ENCODE results near the gene AKAP14. TPM values are rescaled to one million over a fixed set of nuclear protein-coding genes. Genes with fewer than 3 reads are reported as not detected.
"Not testable (repeated sequence)": the region's sequence is repeated elsewhere in the genome, so short reads cannot be mapped to it uniquely, and the experiment has no call there.

AKAP14 gene
- not detected for total RNA-seq (ENCODE audit: insufficient read depth, low replicate concordance)

DNA sequence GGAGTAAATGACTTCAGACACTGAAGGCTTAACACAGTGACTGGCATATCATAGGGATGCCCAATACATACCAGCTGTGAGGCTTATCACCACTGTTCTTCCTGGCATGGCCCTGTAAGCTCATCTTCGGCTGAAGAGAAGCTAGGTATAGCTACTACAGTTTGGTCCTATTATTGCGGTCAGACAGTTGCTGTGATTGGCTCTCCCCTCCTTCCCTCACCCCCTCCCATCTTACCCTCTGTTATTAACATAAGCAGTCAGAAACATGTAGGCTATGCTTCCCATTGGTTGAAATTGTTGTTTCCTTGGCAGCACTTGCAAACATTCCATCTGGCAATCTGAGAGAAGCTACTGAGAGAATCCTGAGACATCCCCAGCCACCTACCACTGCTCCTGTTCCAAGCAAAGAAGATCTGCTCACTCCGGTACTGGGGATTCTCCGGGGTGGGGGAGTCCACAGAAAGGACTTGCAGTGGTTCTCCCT lies at the start of gene AKAP14:
TSS of gene AKAP14 (plus strand) at position 51 of the 484 bp plus-strand sequence. CDS start 7,331 bp downstream, outside the sequence.
- DNase-seq (ENCODE audit: low spot score), result no peak

DNA sequence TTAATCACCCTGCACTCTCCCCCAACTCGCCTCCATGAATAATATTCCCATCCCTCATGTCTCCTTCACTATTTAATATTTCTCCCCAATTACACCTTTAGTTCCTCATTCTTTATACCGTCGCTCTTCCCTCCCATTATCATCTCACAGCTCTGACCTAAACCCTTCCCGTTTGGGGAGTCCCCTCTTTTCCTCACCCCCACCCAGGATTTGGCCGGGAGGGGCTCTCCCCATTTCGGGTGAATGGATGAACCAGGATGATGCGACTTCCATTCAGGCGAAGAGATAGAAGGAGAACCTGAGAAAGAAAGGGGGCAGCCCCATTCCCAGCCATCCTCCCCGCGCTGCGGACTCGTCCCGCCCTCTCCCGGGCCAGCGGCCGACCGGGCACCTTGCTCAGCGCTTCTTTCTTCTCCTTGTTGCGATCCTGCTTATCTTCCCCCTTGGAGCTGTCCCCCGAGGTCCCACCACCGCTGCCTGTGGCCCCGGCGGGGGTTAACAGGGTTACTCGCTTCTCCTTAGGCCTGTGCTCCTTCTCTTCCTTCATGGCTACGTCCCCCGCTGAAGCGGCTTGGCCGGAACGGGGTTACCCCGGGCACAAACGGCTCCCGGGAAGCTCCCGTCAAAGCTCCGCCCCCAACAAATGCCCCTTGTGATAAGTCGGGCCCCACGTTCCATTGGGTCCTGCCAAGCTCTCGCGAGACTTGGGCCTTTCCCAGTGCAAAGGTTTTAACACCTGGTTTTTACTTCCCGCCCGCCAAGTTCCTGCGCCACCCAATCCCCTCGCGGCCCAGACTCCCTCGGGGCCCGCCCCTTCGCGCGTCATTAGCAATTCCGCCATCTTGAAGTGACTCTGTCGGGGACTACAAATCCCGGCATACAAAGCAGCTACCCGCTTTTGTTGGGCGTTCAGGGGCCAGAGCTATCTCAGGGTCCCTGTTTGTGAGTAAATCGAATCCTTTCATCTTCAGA lies 43.0 kb upstream of the AKAP14 start, which contains the start of gene UPF3B:
TSS of gene UPF3B (minus strand) at position 582 of the 972 bp plus-strand sequence. CDS start at position 547, 35 bp downstream.
- DNase-seq (ENCODE audit: low spot score), result peak; percentile 98

DNA sequence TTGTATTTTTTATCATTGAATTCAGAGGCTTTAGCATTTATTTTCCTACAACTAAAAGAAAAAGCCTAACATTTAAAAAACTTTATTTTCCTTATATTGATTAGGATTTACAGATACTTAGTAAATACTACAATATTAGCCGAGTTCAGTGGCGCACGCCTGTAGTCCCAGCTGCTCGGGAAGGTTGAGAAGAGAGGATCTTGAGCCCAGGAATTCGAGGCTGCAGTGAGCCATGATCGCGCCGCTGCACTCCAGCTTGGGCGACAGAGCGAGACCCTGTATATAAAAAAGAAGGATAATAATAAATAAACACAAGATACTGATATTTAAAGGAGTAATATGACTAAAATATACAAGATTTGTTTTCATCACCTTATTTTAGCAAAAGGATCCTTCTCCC lies 42.2 kb upstream of the AKAP14 start:
- no peak for DNase-seq (ENCODE audit: low spot score)

GRCh38 chrX:119870626-119871131 lies 25.0 kb upstream of the AKAP14 start:
- DNase-seq (ENCODE audit: low spot score), result peak; percentile 10

DNA sequence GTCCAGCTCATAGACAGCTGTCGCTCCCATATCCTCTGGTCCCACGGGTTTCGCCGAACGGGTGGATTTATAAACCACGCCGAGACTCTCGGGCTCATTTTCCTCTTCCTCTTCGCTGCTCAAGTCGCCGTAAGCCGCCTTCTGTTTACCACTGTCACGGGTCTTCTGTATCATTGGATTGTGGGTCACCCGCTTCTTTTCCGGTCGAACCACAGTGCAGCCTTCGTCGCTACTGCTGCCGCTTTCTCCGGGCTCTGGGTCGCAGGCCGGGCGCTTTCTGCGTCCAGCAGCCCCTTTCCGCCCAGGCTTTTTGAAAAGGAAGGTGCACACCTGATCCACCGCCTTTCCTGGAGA lies 24.5 kb upstream of the AKAP14 start:
- DNase-seq (ENCODE audit: low spot score), result no peak

DNA sequence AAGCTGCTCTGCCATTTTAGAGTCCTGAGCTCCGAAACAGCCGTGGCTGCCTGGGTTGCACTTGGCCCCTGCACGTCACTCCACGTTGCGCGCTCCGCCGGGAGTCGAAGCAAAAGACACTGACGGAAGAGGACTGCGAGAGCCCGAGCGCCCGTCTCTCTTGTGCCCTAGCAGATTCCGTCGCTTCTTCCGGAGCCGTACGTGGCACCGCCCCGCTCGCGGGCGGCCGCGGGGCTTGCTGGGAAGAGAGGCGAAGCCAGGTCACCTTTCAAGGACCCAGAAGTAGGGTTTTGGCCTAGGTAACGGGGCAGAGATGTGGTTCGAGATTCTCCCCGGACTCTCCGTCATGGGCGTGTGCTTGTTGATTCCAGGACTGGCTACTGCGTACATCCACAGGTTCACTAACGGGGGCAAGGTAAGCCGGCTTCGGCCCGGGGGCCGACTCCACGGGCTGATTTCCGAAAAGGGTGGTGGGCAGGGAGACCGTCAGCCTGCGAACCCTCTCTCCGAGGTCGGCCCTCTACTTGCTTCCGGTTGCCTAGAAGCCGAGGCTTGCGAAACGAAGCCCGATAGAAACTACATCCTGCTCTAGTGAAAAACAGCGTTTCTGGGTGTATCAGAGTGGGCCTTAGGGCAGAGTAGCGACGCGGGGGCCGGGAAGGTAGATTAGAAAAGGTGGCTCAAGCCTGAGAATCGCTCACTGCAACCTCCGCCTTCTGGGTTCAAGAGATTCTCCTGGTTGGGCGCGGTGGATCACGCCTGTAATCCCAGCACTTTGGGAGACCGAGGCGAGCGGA lies 23.9 kb upstream of the AKAP14 start, which contains the start of the genes NDUFA1 and RNF113A:
TSS of gene NDUFA1 (plus strand) at position 234 of the 797 bp plus-strand sequence. CDS start at position 314, 80 bp downstream.
TSS of gene RNF113A (minus strand) at position 135 of the 797 bp plus-strand sequence. CDS start at position 15, 120 bp downstream.
- DNase-seq (ENCODE audit: low spot score), result peak; percentile 89

GRCh38 chrX:119878740-119879139 lies 17.0 kb upstream of the AKAP14 start:
- DNase-seq (ENCODE audit: low spot score), result no peak

GRCh38 chrX:119880076-119880475 lies 15.6 kb upstream of the AKAP14 start:
- no peak for DNase-seq (ENCODE audit: low spot score)

GRCh38 chrX:119880552-119881437 lies 14.9 kb upstream of the AKAP14 start:
- DNase-seq (ENCODE audit: low spot score), result peak; percentile 54

DNA sequence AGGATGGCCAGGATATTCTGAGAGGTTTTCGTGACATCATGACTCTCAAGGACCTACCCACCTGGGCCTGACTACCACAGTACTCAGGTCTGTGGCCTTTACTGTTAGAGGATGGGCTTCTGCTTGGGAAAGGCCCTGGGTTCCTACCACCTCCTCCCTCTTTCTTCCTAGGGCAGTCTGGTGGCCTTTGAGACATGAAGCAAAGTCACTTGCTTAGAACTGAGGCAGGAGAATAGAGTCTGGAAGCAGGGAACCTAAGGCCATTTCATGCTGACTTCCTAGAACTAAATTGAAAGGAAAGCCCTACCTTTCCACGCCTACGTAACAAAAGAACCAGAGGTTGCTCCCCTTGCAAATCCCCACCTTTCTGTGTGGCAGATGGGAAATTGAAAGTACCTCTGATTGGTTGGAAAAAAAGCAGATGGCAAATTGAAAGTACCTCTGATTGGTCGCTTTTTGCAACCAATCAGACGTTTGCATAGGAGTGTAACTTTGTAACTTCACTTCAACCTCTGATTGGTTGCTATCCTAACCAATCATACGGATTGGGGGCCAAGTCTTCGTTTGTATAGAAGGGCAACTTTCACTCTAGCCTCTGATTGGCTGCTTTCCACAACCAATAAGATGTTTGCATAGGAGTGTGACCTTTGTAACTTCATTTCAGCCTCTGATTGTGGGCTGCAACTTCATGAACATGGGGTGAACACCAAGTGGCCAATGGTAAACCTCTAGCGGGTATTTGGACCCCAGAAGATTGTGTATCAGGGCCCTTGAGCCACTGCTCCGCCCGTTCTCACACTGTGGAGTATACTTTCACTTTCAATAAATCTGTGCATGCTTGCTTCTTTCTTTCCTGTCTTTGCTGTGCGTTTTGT lies 9.9 kb upstream of the AKAP14 start:
- no peak for DNase-seq (ENCODE audit: low spot score)

- no peak for DNase-seq (ENCODE audit: low spot score)
Observed at GRCh38 chrX:119887721-119888425, 7.8 kb upstream of the AKAP14 start.

DNA sequence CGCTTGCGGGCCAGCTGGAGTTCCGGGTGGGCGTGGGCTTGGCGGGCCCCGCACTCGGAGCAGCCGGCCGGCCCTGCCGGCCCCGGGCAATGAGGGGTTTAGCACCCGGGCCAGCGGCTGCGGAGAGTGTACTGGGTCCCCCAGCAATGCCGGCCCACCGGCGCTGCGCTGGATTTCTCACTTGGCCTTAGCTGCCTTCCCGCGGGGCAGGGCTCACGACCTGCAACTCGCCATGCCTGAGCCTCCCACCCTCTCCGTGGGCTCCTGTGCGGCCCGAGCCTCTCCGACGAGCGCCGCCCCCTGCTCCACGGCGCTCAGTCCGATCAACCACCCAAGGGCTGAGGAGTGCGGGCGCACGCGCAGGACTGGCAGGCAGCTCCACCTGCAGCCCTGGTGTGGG lies 5.1 kb upstream of the AKAP14 start:
- not testable (repeated sequence) for DNase-seq (ENCODE audit: low spot score)

GRCh38 chrX:119891961-119892692 lies 3.6 kb upstream of the AKAP14 start:
- not testable (repeated sequence) for DNase-seq (ENCODE audit: low spot score)

- no peak for DNase-seq (ENCODE audit: low spot score)
Observed at GRCh38 chrX:119899125-119899524, 3.4 kb downstream of the AKAP14 start.

DNA sequence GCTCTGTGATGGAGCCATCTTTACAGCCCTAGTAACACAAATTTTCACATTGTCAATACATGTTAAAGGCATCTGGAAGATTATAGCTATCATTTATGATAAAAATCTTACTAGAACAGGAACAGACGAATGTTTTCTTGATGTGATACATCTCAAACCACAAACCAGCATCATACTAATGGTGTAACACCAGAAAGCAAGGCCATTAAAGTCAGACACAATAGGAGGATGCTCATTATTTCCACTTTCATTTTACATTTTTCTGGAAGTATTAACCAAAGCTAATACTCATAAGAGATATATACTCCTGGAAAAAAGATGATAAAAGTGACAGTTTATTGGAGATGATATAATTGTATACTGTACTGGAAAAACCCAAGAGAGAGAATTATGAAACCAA lies 5.3 kb downstream of the AKAP14 start:
- DNase-seq (ENCODE audit: low spot score), result no peak

DNA sequence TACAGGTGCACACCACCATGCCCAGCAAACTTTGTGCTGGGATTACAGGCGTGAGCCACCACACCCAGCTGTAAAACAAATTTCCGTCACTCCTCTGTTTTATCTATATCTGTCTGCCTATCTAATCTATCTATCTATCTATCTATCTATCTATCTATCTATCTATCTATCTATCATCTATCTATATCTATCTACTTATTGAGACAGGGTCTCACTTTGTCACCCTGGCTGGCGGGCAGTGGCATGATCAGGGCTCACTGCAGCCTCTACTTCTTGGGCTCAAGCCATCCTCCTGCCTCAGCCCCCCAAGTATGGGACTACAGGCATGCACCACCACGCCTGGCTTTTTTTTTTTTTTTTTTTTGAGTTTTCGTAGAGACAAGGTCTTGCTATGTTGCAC lies 20.6 kb downstream of the AKAP14 start:
- DNase-seq (ENCODE audit: low spot score), result no peak

DNA sequence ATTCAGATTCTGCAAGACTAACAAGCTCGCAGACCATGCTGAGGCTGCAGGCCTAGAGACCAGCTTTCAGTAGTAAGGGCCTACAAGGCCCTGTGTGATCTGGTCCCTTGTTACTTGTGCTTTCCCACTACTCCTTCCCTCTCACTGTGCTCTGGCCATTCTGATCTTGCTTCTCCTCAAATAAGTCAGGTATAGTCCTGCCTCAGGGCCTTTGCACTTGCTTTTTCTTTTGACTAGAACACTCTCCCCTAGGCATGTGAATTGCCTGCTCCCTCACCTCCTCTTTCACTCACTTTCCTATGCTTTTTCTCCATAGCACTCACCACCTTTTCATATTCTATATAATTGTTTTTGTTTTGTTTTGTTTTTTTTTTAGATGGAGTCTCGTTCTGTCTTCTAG lies 22.2 kb downstream of the AKAP14 start:
- DNase-seq (ENCODE audit: low spot score), result no peak

All from umbilical cord (tissue), 2 donors.